Common myeloid progenitor, CD34-positive (primary cell): ENCODE measurements around the gene CALU.

Experiments used
- CTCF ChIA-PET: fragments of 350-600 bp; sonication (Branson Sonifier 250); formaldehyde crosslinking; loops from one replicate; lab custom pipeline; 2021; ENCODE audit warnings: antibody characterized with exemption; lab: Charles Lee
- POLR2A ChIA-PET: fragments of 350-600 bp; sonication (Branson Sonifier 250); formaldehyde crosslinking; loops from one replicate; lab custom pipeline; 2021; ENCODE audit warnings: antibody characterized with exemption; lab: Charles Lee
- DNase-seq, 3 donors: peaks; one replicate each; pipeline versions ENCODE4 v3.0.0 to v3.0.0-alpha.2; 2013
- H3K27ac ChIP-seq, 2 experiments: 1 replicate in 1 of 2; 2 replicates in 1 of 2; pipeline ENCODE4 v1.7.0; 2013; ENCODE audit warnings: inconsistent platforms in 2 of 2, low read length in 2 of 2, mild to moderate bottlenecking in 2 of 2, low read depth in 1 of 2, moderate library complexity in 1 of 2; ENCODE audit not compliant: severe bottlenecking in 2 of 2, insufficient read depth in 1 of 2, poor library complexity in 1 of 2
- H3K27me3 ChIP-seq, 5 experiments: replicated peaks in 2 of 5; 1 replicate in 3 of 5; 2 replicates in 2 of 5; pipeline versions ENCODE4 v1.6.1 to v1.7.0; 2013; ENCODE audit warnings: low read length in 4 of 5, mild to moderate bottlenecking in 2 of 5, moderate library complexity in 2 of 5, inconsistent platforms in 1 of 5; ENCODE audit not compliant: insufficient read depth in 5 of 5, control insufficient read depth in 4 of 5
- H3K36me3 ChIP-seq, 4 experiments: 1 replicate in 2 of 4; 2 replicates in 2 of 4; pipeline versions ENCODE4 v1.6.1 to v1.7.0; 2013; ENCODE audit warnings: low read length in 3 of 4, control low read depth in 1 of 4, mild to moderate bottlenecking in 1 of 4; ENCODE audit not compliant: control insufficient read depth in 4 of 4, insufficient read depth in 4 of 4
- H3K4me1 ChIP-seq, 4 experiments: 1 replicate in 3 of 4; 2 replicates in 1 of 4; pipeline versions ENCODE4 v1.6.1 to v1.7.1; 2013; ENCODE audit warnings: low read length in 3 of 4, mild to moderate bottlenecking in 3 of 4, control low read depth in 1 of 4, inconsistent platforms in 1 of 4, moderate library complexity in 1 of 4; ENCODE audit not compliant: control insufficient read depth in 4 of 4, insufficient read depth in 4 of 4; ENCODE audit errors: control extremely low read depth in 1 of 4
- H3K4me3 ChIP-seq, 7 experiments: 1 replicate in 4 of 7; 2 replicates in 3 of 7; pipeline versions ENCODE4 v1.5.1 to v1.7.0; 2013; ENCODE audit warnings: mild to moderate bottlenecking in 7 of 7, low read length in 6 of 7, moderate library complexity in 6 of 7, inconsistent platforms in 2 of 7, low read depth in 2 of 7, control low read depth in 1 of 7; ENCODE audit not compliant: insufficient read depth in 4 of 7, control insufficient read depth in 1 of 7; ENCODE audit errors: extremely low read depth in 1 of 7
- H3K9me3 ChIP-seq, 5 experiments: 1 replicate in 4 of 5; 2 replicates in 1 of 5; pipeline versions ENCODE4 v1.6.1 to v1.7.1; 2013; ENCODE audit warnings: low read length in 4 of 5, mild to moderate bottlenecking in 2 of 5, inconsistent platforms in 1 of 5, low read depth in 1 of 5, moderate library complexity in 1 of 5; ENCODE audit not compliant: control insufficient read depth in 4 of 5, insufficient read depth in 2 of 5; ENCODE audit errors: control extremely low read depth in 1 of 5
- WGBS: methylation state at CpG from one replicate; pipeline ENCODE4 v1.1.5; 2013; ENCODE audit not compliant: insufficient coverage; 5-methylcytosine and 5-hydroxymethylcytosine counted together

CALU gene

DNA sequence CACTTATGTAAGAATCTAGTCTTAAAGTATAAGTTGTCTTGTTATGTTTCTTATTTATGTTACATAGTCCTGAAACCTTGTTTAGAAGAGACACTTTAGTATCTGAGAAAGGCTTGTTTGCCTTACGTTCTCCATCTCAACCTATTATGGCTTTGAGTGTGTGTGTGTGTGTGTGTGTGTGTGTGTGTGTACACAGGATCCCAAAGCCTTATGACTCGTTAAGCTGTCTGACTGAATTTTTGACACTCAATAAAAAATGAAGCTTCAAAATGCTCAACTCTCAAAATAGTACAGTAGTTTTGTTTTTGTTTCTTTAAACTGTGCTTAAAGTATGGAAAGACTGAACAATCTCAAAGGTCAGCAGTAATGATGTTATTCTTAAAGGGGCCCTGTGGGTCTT is 18.0 kb downstream of the CALU start:
- POLR2A ChIA-PET = interaction anchor here (0.6 kb wide), 1 partner anchor 25 kb away, joined by 3 read pairs; no protein-coding TSS in a partner anchor
- Histone ChIP-seq H3K4me1 (no peaks in the 10 kb centered on the region), H3K9me3 (no peaks in the 10 kb centered on the region), H3K4me3 (no peak overlapping the region), H3K27me3 (no peaks in the 10 kb centered on the region), H3K27ac (no peak overlapping the region), H3K36me3 (peaks cover 1 to 68% (median 42%) of the 10 kb centered on the region in 4 experiments)
- no CpG with 5 or more reads among the region's 2 CpGs for WGBS
- CTCF ChIA-PET = interaction anchor here (2.6 kb wide), 1 partner anchor 13 kb away, joined by 11 read pairs; no protein-coding TSS in a partner anchor
- no peak for DNase-seq

DNA sequence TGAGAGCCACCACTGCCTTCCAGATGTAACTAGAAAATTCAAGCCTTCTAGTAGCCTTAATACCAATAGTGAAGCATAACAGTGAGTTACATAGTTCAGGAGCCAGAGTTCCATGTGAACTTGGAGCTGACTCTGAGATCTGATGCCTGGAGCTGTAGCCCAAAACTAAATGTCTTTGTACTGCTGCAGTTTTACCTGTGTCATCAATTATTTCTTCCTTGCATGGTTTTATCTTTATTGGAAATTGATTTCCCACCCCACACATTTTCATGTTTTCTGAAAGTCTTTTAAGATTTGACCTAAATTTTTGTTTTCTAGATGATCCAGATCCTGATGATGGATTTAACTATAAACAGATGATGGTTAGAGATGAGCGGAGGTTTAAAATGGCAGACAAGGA is 19.4 kb downstream of the CALU start:
- 89% methylated on average over 1 of the region's 1 CpG for WGBS
- POLR2A ChIA-PET = interaction anchor here (0.7 kb wide), 1 partner anchor 40 kb away, joined by 3 read pairs; no protein-coding TSS in a partner anchor
- Histone ChIP-seq H3K4me3 (no peak overlapping the region), H3K36me3 (peaks cover 4 to 64% (median 41%) of the 10 kb centered on the region in 4 experiments), H3K9me3 (no peaks in the 10 kb centered on the region), H3K4me1 (no peaks in the 10 kb centered on the region), H3K27ac (no peak overlapping the region), H3K27me3 (no peaks in the 10 kb centered on the region)
- no peak for DNase-seq
- CTCF ChIA-PET = interaction anchor here (0.9 kb wide), 1 partner anchor 17 kb away, joined by 3 read pairs; no protein-coding TSS in a partner anchor

DNA sequence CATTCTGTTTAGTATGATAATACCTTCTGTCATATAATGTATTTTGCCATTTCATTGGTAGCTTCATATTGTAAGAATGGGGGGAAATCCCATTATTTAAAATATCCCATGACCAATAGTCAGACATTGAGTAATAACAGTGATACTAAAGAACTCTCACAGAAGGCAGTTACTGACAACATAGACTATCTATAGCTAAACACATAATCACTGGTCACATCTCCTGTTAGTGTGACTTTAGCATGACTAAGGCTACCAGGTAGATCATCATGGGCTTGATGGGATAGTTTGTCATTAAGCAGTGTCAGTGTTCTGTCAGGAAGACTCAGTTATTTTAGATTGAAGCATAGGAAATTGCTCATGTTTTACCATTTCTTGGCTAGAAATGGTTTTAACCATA is 20.1 kb downstream of the CALU start:
- Histone ChIP-seq H3K36me3 (peaks cover 4 to 59% (median 40%) of the 10 kb centered on the region in 4 experiments), H3K4me1 (no peaks in the 10 kb centered on the region), H3K4me3 (no peak overlapping the region), H3K27me3 (no peaks in the 10 kb centered on the region), H3K9me3 (no peaks in the 10 kb centered on the region), H3K27ac (no peak overlapping the region)
- no peak for DNase-seq
- ChIA-PET CTCF (no interaction called here), POLR2A (no interaction called here)

DNA sequence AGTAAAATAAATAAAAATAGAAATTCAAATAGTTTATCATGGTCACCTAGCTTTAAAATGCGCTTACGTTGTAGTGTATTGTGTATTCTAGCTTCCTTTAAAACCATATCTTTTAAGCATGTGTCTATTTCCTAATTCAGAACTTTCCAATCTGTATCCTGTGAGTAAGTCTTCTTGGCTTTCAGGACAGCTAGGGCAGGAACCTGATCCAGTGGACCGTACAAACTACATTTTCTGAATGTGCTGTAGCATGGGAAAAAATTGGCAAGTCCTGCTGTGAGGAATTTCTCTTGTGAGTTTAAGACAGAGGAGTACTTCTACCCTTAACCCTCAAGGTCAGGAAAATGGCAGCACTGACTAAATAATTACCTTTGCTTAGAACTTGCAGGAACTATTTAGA is 24.4 kb downstream of the CALU start:
- WGBS = no CpG with 5 or more reads among the region's 3 CpGs
- H3K27ac ChIP-seq = no peak overlapping the region

DNA sequence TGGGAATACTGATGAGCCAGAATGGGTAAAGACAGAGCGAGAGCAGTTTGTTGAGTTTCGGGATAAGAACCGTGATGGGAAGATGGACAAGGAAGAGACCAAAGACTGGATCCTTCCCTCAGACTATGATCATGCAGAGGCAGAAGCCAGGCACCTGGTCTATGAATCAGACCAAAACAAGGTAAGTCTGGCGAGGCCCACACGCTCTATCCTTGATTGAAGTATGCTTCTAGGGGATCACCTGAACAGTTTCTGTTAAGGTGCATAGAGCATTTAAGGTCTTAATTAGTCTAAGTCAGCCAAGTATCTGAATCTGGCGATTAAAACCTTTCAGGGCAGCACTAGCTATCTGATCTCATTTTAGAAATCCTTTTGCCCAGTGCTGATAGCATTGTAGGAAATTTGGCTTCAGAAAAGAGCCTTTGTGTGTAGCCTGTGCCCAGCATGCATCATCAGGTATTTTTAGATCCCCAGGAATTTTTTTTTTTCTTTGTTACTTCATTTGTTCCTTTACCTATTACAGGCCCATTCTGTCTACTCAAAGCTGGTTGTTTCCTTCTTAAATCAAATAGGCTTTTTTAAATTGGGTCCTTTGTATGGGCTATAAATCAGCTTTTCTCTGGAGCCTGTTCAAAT is 28.4 kb downstream of the CALU start:
- H3K4me3 ChIP-seq = no peak overlapping the region
- no peaks in the 10 kb centered on the region for H3K4me1 ChIP-seq
- H3K9me3 ChIP-seq = no peaks in the 10 kb centered on the region
- peaks cover 18 to 63% (median 32%) of the 10 kb centered on the region in 4 experiments for H3K36me3 ChIP-seq
- DNase-seq = no peak
- CTCF ChIA-PET = interaction anchor here (0.9 to 1.2 kb wide), 3 partner anchors 11 to 324 kb away, joined by 3 read pairs; no protein-coding TSS in a partner anchor
- POLR2A ChIA-PET = no interaction called here
- H3K27ac ChIP-seq = no peak overlapping the region
- no peaks in the 10 kb centered on the region for H3K27me3 ChIP-seq
- WGBS = 96% methylated on average over 6 of the region's 6 CpGs

More for the DNA sequence above, 24.4 kb downstream of the CALU start:
- Histone ChIP-seq H3K4me1 (no peaks in the 10 kb centered on the region), H3K36me3 (peaks cover 12 to 59% (median 35%) of the 10 kb centered on the region in 4 experiments), H3K4me3 (no peak overlapping the region), H3K9me3 (no peaks in the 10 kb centered on the region), H3K27me3 (no peaks in the 10 kb centered on the region)
- DNase-seq = no peak
- ChIA-PET POLR2A (no interaction called here), CTCF (interaction anchor here (0.6 kb wide), 1 partner anchor 649 kb away, joined by 6 read pairs; no protein-coding TSS in a partner anchor)

DNA sequence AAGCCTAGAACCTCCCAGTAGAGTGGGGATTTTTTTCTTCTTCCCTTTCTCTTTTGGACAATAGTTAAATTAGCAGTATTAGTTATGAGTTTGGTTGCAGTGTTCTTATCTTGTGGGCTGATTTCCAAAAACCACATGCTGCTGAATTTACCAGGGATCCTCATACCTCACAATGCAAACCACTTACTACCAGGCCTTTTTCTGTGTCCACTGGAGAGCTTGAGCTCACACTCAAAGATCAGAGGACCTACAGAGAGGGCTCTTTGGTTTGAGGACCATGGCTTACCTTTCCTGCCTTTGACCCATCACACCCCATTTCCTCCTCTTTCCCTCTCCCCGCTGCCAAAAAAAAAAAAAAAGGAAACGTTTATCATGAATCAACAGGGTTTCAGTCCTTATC is 31.1 kb downstream of the CALU start:
- WGBS = 80% methylated on average over 1 of the region's 2 CpGs
- peaks cover 15 to 61% (median 30%) of the 10 kb centered on the region in 4 experiments for H3K36me3 ChIP-seq
- POLR2A ChIA-PET = no interaction called here

DNA sequence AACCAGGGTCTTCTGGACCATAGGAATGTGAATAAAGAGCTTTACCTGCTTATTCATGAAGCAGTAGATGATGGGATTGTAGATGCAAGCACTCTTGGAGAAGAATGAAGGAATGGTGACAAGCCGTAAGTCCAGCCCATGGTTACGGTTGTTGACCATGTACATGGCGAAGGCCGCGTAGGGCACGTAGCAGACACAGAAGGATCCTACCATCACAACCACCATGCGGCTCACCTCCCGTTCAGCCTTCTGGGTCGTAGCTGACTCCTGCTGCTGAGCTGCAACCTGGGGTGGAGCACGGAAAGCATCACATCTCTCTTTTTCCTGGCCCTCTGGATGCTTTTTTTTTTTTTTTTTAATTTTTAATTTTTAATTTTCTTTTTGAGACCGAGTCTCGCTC is 34.4 kb downstream of the CALU start:
- Histone ChIP-seq H3K27me3 (no peaks in the 10 kb centered on the region), H3K4me3 (no peak overlapping the region), H3K36me3 (peaks cover 6 to 42% (median 15%) of the 10 kb centered on the region in 4 experiments), H3K9me3 (peaks cover 0 to 9% (median 0%) of the 10 kb centered on the region in 5 experiments), H3K4me1 (no peaks in the 10 kb centered on the region), H3K27ac (no peak overlapping the region)
- ChIA-PET POLR2A (no interaction called here), CTCF (interaction anchor here (1.5 kb wide), 1 partner anchor 13 kb away, joined by 4 read pairs; no protein-coding TSS in a partner anchor)
- no peak for DNase-seq
- 98% methylated on average over 8 of the region's 12 CpGs for WGBS

More for the DNA sequence above, 31.1 kb downstream of the CALU start:
- Histone ChIP-seq H3K4me1 (no peaks in the 10 kb centered on the region), H3K27ac (no peak overlapping the region), H3K27me3 (no peaks in the 10 kb centered on the region), H3K4me3 (no peak overlapping the region), H3K9me3 (no peaks in the 10 kb centered on the region)
- DNase-seq = no peak
- CTCF ChIA-PET = interaction anchor here (0.9 to 2.6 kb wide), 3 partner anchors 11 to 104 kb away, joined by 3 to 11 read pairs (median 4); no protein-coding TSS in a partner anchor
